LNCaP clone FGC (cell line): Measurements from ENCODE around the gene ACAT2.

Experiments used
- DNase-seq: peaks from one replicate; pipeline ENCODE4 v3.0.0-alpha.2; 2011; ENCODE audit warnings: low read depth
- H3K4me3 ChIP-seq: 2 replicates; pipeline ENCODE4 v1.5.1; 2011; ENCODE audit warnings: mild to moderate bottlenecking, low read depth, low read length, control low read depth
- TF ChIP-seq, protein P1 (sequence below): IDR thresholded peaks from 2 replicates; pipeline ENCODE4 v1.5.1; 2012; ENCODE audit warnings: mild to moderate bottlenecking; ENCODE audit not compliant: control insufficient read depth, insufficient read depth; ENCODE audit errors: extremely low read depth

ACAT2 gene

DNA sequence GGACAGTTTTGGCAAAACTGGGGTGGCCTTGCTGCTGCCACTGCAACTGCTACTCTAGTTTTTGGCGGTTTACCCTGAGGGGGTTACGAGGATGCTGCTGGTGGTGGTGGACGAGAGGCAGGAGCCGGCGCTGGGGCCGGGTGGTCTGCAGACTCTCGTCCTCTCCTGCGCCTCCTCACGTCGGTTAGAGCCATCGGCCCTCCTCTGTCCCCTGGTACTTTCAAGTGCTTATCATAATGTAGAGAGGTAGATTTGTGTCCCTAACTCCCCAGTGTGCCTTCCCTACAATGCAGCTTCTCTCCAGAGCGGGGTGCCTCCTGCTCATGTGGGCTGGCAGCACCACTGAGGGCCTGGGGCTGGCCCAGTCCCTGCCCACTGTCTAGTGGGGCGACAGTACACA is 64.2 kb downstream of the ACAT2 start:
- H3K4me3 ChIP-seq = no peak overlapping the region
- no peak for DNase-seq
- TF ChIP-seq, protein P1, sequence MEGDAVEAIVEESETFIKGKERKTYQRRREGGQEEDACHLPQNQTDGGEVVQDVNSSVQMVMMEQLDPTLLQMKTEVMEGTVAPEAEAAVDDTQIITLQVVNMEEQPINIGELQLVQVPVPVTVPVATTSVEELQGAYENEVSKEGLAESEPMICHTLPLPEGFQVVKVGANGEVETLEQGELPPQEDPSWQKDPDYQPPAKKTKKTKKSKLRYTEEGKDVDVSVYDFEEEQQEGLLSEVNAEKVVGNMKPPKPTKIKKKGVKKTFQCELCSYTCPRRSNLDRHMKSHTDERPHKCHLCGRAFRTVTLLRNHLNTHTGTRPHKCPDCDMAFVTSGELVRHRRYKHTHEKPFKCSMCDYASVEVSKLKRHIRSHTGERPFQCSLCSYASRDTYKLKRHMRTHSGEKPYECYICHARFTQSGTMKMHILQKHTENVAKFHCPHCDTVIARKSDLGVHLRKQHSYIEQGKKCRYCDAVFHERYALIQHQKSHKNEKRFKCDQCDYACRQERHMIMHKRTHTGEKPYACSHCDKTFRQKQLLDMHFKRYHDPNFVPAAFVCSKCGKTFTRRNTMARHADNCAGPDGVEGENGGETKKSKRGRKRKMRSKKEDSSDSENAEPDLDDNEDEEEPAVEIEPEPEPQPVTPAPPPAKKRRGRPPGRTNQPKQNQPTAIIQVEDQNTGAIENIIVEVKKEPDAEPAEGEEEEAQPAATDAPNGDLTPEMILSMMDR = no peak

DNA sequence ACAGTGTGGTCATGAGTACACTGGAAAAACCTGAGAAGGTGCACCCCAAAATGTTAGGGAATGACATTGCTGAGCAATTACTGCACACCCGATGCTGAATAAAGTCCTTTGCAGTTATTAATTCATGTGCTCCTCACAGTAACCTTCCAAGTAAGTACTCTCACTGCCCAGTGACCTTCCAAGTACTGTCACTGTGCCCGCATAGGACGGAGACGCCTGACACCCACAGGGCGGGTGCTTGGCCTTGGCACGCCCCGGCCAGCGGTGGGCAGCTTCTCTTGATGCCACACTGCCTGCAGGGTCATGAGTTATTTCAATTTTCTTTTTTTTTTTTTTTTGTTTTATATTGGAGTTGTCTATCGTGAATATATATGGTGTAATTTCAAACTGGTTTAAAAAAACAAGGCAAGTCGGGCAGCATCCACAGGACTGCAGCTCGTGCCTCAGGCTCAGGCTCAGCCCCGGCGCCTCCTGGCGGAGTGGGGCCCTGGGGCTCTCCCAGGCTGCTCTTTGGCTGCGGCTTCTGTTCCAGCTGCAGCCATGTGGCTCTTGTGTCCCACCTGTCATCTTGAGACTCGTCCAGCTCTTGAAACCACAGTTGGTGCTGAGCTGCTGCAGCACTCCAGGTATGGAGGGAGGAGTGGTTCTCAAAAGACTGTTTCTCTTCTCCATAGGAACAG is 65.3 kb downstream of the ACAT2 start:
- no peak for DNase-seq
- TF ChIP-seq, protein P1 = no peak

DNA sequence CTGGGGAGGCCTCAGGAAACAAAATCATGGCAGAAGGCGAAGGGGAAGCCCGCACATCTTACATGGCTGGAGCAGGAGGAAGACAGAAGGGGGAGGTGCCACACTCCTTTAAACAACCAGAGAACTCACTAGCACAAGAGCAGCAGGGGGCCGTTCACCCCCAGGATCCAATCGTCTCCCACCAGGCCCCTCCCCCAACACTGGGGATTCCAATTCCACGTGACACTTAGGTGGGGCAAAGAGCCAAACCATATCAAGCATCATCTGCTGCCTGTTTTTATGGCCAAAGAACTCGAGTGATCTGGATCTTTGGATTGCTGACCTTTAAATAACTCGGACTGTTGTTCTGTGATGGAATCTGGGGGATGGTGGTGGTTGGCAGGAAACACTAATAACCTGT is 66.2 kb downstream of the ACAT2 start:
- DNase-seq = no peak
- TF ChIP-seq, protein P1 = no peak
- H3K4me3 ChIP-seq = no peak overlapping the region

More for the DNA sequence above, 65.3 kb downstream of the ACAT2 start:
- H3K4me3 ChIP-seq = no peak overlapping the region
